Keratinocyte (primary cell): ENCODE data around the gene PRICKLE3. TPM values are rescaled to one million over a fixed set of nuclear protein-coding genes. Genes with fewer than 3 reads are reported as not detected.

Experiments
- DNase-seq: peaks from one replicate; pipeline ENCODE4 v3.0.0-alpha.2; 2011; ENCODE audit warnings: low read depth, missing footprints, low spot score
- FAIRE-seq: peaks from 2 replicates; lab custom pipeline; 2011; peaks lifted over from hg19 to GRCh38; lab: Jason Lieb, UNC
- H2AFZ ChIP-seq: 2 replicates; pipeline ENCODE4 v1.6.0; 2012; ENCODE audit warnings: low read length, control low read depth, inconsistent platforms; ENCODE audit not compliant: control insufficient read depth
- H3K27ac ChIP-seq: 2 replicates; pipeline ENCODE4 v1.5.1; 2011; ENCODE audit warnings: low read length; ENCODE audit not compliant: control insufficient read depth, insufficient read depth
- H3K27me3 ChIP-seq: 3 replicates; pipeline ENCODE4 v1.6.0; 2011; ENCODE audit warnings: low read length; ENCODE audit not compliant: control insufficient read depth, insufficient read depth; ENCODE audit errors: extremely low read depth
- H3K36me3 ChIP-seq, 2 experiments: 2 replicates in 1 of 2; 3 replicates in 1 of 2; pipeline ENCODE4 v1.5.1; 2011; ENCODE audit warnings: low read length in 2 of 2, mild to moderate bottlenecking in 1 of 2; ENCODE audit not compliant: control insufficient read depth in 2 of 2, insufficient read depth in 2 of 2; ENCODE audit errors: extremely low read depth in 1 of 2
- H3K4me1 ChIP-seq: 3 replicates; pipeline ENCODE4 v1.5.1; 2011; ENCODE audit warnings: low read length; ENCODE audit not compliant: control insufficient read depth, insufficient read depth; ENCODE audit errors: extremely low read depth
- H3K4me2 ChIP-seq: 3 replicates; pipeline ENCODE4 v1.6.0; 2011; ENCODE audit warnings: low read depth, low read length; ENCODE audit not compliant: control insufficient read depth, insufficient read depth; ENCODE audit errors: extremely low read depth
- H3K4me3 ChIP-seq, 3 experiments: fragments of 200-600 bp in 1 of 3; sonication (generic) in 1 of 3; 2 replicates in 2 of 3; 3 replicates in 1 of 3; pipeline ENCODE4 v1.5.1; 2011 to 2016; ENCODE audit warnings: low read length in 3 of 3, mild to moderate bottlenecking in 3 of 3, control low read depth in 2 of 3, inconsistent platforms in 1 of 3, low read depth in 1 of 3, mixed read lengths in 1 of 3, mixed run types in 1 of 3, moderate library complexity in 1 of 3; ENCODE audit not compliant: control insufficient read depth in 2 of 3, insufficient read depth in 2 of 3; ENCODE audit errors: extremely low read depth in 1 of 3
- H3K79me2 ChIP-seq: 2 replicates; pipeline ENCODE4 v1.6.0; 2012; ENCODE audit warnings: low read length; ENCODE audit not compliant: control insufficient read depth, insufficient read depth
- H3K9ac ChIP-seq: 3 replicates; pipeline ENCODE4 v1.6.0; 2011; ENCODE audit warnings: low read length; ENCODE audit not compliant: control insufficient read depth, insufficient read depth; ENCODE audit errors: extremely low read depth
- H3K9me1 ChIP-seq: 3 replicates; pipeline ENCODE4 v1.6.0; 2011; ENCODE audit warnings: low read length; ENCODE audit not compliant: control insufficient read depth, insufficient read depth; ENCODE audit errors: extremely low read depth
- H3K9me3 ChIP-seq: 2 replicates; pipeline ENCODE4 v1.5.1; 2012; ENCODE audit warnings: low read depth, low read length; ENCODE audit not compliant: control insufficient read depth
- H4K20me1 ChIP-seq: 3 replicates; pipeline ENCODE4 v1.6.0; 2011; ENCODE audit warnings: low read length; ENCODE audit not compliant: control insufficient read depth, insufficient read depth; ENCODE audit errors: extremely low read depth
- EZH2 ChIP-seq: IDR thresholded peaks from one replicate; pipeline ENCODE4 v1.6.1; 2012; ENCODE audit warnings: inconsistent platforms, mild to moderate bottlenecking, low read length, moderate library complexity
- dilution Hi-C: fragments of 300-500 bp; cut with MboI; formaldehyde crosslinking; loops from one replicate; pipeline ENCODE4 v1.7.0; 2020; ENCODE audit warnings: low sequenced_read_pairs; ENCODE audit not compliant: extremely low pct_ligation_motif_present
- polyA plus RNA-seq, 5 experiments: library from polyadenylated mRNA; depleted of rRNA in 3 of 5; stranded (reverse) in 3 of 5; stranded (forward) in 1 of 5; unstranded in 1 of 5; fragments of >200 nt; gene quantifications; 1 replicate in 1 of 5; 2 replicates in 3 of 5; 3 replicates in 1 of 5; pipeline versions ENCODE4 v1.2.1 to v1.2.3, GENCODE V29; 2011 to 2012; ENCODE audit warnings: missing spikeins in 2 of 5, low read depth in 1 of 5, low replicate concordance in 1 of 5
- TF ChIP-seq, protein P1 (sequence below), 3 experiments: IDR thresholded peaks in 1 of 3; conservative IDR thresholded peaks in 1 of 3; optimal IDR thresholded peaks in 1 of 3; 2 replicates in 2 of 3; 3 replicates in 1 of 3; pipeline versions ENCODE3 to v1.5.1; 2011; ENCODE audit warnings: low read length in 3 of 3, mild to moderate bottlenecking in 3 of 3, moderate library complexity in 2 of 3, control low read depth in 1 of 3, inconsistent platforms in 1 of 3; ENCODE audit not compliant: insufficient read depth in 2 of 3; ENCODE audit errors: extremely low read depth in 1 of 3

PRICKLE3 gene
- polyA plus RNA-seq, 1 donor (not counting 4 experiments of a cell fraction or from before 2014, with no cell fraction given): 8.7 TPM

DNA sequence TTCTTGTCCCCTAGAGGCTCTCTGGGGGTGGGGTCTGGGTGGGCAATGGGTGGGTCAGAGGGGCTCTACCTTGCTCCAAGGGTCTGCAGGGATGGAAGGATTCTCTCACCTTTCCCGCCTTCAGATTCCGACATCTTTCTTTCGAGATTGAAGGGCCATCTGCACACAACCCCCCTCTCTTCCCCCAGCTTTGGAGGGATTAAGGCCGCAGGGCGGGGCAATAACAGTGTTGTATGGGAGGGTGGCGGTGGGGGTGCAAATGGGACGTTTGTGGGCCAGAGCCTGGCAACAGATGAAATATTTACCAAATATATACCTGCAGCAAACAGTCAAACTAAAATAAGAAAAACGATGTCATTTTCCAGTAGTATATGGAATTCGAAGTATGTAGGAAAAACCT lies 47.0 kb upstream of the PRICKLE3 start, which contains the start of gene CACNA1F:
Gene CACNA1F, minus strand, starts transcription at position 165 of the 400 bp plus-strand sequence. Its CDS starts 31 bp downstream, at position 134.
- no peaks in the 10 kb centered on the region for H3K9me3 ChIP-seq
- dilution Hi-C loops: no loop called here
- FAIRE-seq (no peak), DNase-seq (no peak)
- H3K4me3 ChIP-seq: no peak within 1 kb of the TSS
- H2AFZ ChIP-seq: no peak within 1 kb of the TSS
- H3K4me2 ChIP-seq: no peak within 1 kb of the TSS
- H4K20me1 ChIP-seq: no peaks in the 10 kb centered on the region
- no peaks in the 10 kb centered on the region for H3K79me2 ChIP-seq
- no peak within 1 kb of the TSS for H3K27ac ChIP-seq
- H3K4me1 ChIP-seq: no peaks in the 10 kb centered on the region
- no peak within 1 kb of the TSS for H3K9ac ChIP-seq
- no peaks in the 10 kb centered on the region for H3K27me3 ChIP-seq
- no peak for TF ChIP-seq EZH2
- TF ChIP-seq, protein P1, sequence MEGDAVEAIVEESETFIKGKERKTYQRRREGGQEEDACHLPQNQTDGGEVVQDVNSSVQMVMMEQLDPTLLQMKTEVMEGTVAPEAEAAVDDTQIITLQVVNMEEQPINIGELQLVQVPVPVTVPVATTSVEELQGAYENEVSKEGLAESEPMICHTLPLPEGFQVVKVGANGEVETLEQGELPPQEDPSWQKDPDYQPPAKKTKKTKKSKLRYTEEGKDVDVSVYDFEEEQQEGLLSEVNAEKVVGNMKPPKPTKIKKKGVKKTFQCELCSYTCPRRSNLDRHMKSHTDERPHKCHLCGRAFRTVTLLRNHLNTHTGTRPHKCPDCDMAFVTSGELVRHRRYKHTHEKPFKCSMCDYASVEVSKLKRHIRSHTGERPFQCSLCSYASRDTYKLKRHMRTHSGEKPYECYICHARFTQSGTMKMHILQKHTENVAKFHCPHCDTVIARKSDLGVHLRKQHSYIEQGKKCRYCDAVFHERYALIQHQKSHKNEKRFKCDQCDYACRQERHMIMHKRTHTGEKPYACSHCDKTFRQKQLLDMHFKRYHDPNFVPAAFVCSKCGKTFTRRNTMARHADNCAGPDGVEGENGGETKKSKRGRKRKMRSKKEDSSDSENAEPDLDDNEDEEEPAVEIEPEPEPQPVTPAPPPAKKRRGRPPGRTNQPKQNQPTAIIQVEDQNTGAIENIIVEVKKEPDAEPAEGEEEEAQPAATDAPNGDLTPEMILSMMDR (optimal IDR thresholded peaks at IDR 0.05 in 1 of 3, IDR thresholded peaks at IDR 0.05 in 1 of 3, conservative IDR thresholded peaks at IDR 0.05 in 1 of 3; ENCODE audit: extremely low read depth in 1 of 3, insufficient read depth in 2 of 3, low read length in 3 of 3): no peak
- H3K36me3 ChIP-seq: no peaks in the 10 kb centered on the region
- no peaks in the 10 kb centered on the region for H3K9me1 ChIP-seq

DNA sequence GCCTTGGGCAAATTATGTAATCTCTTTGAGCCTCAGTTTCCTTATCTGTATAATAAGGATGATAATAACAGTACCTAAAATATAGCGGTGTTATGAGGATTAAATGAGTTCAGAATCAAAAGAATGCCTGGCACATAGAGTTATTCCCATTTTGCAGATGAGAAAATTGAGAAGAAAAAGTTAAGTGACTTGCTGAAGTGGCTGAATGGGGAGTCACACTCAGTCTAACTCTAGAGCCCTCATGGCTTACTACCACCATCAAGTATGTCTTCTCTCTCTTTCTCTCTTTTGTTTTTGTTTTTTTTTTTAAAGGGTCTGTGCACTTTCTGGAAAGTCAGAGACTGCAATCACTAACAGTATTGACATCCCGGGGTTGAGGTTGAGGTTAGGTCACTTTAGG lies 46.4 kb upstream of the PRICKLE3 start:
- no peaks in the 10 kb centered on the region for H4K20me1 ChIP-seq
- FAIRE-seq (no peak), DNase-seq (no peak)
- dilution Hi-C loops: no loop called here
- H3K27me3 ChIP-seq: no peaks in the 10 kb centered on the region
- no peak overlapping the region for H3K9ac ChIP-seq
- no peak overlapping the region for H3K4me3 ChIP-seq
- no peaks in the 10 kb centered on the region for H3K9me1 ChIP-seq
- no peak overlapping the region for H2AFZ ChIP-seq
- H3K27ac ChIP-seq: no peak overlapping the region
- no peaks in the 10 kb centered on the region for H3K4me1 ChIP-seq
- TF ChIP-seq, protein P1 (optimal IDR thresholded peaks at IDR 0.05 in 1 of 3, IDR thresholded peaks at IDR 0.05 in 1 of 3, conservative IDR thresholded peaks at IDR 0.05 in 1 of 3; ENCODE audit: extremely low read depth in 1 of 3, insufficient read depth in 2 of 3, low read length in 3 of 3): no peak
- TF ChIP-seq EZH2: no peak
- no peaks in the 10 kb centered on the region for H3K9me3 ChIP-seq
- no peaks in the 10 kb centered on the region for H3K79me2 ChIP-seq
- no peaks in the 10 kb centered on the region for H3K36me3 ChIP-seq
- H3K4me2 ChIP-seq: no peak overlapping the region
